HG02884 (cell line): Measurements from ENCODE around the gene TMEM258.

Source experiments
- ATAC-seq: cut with Tn5 transposase; IDR thresholded peaks from one replicate; pipeline ENCODE4 v1.9.1; 2021; ENCODE audit warnings: mild to moderate bottlenecking, moderate library complexity; ENCODE audit not compliant: unreplicated experiment

TMEM258 gene

DNA sequence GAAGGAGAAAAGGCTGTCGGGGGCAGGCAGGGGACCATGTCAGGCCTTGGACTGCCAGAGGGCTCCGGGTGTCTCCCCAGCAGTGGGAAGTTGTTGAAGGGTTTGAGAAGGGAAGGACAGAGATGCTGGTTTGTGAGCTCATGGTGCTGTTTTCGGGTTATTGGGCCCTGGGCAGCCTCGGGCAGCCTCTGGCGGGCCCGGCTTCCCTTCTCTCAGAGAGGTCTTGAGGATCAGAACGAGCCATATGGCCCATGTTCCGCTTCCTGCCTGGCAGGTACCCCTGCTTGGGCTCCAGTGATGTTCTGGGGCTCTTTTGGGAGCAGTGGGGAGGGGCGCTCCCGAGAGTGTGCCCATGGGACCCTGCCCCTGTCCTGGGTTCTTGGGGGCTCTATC is 30.2 kb downstream of the TMEM258 start:
- no peak for ATAC-seq

DNA sequence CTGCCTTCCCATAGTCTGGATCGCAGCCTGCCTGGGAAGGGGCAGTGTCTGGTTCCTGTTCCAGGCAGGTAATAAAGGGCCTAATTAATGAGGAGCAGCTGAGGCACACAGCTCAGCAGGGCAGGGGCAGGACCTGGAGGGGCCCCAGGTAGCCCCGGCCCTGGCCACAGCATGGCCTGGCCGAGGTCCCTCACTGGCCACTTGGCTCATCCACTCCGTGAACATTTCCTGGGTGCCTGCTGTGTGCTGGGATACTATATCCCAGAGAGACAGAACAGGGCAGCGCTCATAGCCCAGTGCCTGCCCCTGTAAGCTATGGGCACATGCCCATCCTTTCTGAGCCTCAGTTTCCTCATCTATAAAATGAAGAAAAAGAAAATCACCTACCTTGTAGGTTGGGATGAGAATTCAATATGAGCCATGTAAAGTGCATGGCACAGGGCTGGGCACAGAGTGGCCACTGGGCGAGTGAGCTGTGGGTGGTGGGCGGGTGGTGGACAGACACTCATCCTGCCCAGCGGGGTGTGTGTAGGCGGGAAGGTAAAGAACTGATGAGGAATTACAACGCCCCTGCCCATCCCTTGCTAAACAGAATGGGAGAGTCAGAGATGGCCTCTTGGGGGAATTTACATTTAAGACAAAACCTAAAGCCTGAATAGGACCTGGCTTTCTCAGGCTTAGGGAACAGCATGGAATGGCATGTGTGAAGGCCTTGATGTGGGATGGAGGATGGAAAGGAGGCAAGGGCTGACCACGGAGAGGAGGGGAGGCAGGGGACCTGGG is 30.8 kb downstream of the TMEM258 start:
- ATAC-seq, result no peak

DNA sequence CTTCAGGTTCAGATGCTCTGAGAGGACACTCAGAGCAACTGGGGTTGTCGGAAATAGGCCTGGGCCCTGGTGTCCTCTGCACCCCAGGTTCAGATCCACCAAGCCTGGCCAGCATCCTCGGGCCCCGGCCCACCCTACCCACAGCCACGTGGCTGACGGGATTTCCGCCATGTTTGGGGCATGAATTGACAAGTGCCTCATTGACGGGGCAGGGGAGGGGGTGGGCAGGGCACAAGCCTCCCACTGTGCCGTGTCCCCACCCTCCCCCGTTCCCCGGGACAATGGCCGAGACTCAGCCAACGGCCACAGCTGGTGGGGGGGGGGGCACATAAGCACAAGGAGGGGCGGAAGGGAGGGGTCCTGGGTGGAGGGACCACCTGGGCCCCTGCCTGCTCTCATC is 31.5 kb downstream of the TMEM258 start:
- no peak for ATAC-seq

DNA sequence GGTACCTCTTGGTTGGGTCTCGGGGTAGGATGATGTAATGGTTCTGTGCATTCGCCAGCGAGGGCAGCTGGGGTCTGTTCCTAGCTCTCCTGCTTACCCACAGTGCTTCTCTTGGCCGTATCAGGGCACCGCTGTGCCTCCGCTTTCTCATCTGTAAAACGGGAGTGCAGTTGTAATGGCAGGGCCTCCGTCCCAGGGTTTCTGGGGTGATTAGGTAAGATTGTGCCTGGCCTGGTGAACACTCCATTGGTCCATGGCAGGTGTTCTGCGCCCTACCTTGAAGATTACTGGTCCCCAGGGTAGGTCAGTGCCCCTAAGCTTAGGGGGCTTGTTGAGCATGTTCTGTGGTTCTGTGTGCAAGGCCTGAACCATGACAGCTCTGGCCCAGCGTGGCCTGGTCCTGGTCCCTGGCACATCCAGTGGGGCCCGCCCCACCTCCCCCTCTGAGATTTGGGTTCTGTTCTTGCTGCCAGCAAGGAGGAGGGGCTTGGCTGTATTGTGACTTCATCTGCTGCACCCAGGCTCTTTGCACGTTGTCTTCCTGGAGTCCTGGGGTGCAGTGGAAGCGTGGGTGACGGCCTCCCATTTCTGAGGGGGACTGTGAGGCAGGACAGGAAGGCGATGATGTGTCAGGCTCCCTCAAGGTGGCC is 35.1 kb downstream of the TMEM258 start:
- ATAC-seq, result no peak

DNA sequence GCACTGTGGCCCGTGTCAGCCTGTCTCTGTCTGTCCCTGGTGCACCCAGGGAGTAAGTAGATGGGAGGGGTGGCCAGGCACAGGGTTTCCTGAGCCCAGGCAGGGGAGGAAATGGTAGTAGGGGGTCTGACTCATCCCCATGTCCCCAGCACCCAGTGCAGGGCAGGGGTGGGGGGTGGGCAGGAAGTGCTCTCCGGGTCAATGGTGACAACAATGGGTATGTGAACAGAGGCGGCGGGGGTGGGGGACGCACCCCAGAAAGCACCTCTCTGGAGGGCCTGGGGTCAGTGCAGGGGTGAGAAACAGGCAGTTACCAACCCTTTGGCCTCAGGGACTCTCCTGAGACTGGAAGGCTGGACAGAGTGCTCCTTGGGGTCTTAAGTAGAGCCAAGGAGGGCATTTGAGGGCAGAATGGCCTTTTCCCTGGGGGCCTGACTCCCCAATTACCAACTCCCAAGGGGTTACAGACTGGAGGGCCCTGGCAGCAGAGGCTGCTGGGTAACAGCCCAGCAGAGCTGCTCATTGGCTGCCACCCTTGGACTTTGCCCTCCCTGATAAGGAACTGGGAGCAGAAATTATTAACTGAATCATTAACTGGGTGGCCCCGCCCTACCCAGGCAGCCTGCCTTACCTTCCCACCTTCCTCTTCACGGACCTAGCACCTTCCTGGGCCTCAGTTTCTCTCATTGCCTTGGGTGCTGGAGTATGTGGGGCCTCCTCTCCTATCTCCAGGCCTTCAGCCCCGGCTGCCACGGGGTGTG is 35.8 kb downstream of the TMEM258 start:
- ATAC-seq, result no peak

DNA sequence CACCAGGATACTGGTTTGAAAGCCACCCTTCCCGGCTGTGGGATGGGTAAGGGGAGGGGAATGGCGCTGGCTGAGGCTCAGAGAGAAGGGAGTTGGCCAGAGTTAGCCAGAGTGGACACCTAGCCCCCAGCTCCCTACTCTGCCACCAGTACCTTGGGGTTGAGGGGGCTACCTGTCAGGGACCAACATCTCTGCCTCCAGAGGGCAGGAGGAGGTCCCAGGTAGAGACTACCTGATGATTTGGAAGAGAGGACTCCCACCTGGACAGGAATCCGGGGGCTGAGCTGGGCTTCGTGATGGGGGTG is 36.3 kb downstream of the TMEM258 start:
- no peak for ATAC-seq

DNA sequence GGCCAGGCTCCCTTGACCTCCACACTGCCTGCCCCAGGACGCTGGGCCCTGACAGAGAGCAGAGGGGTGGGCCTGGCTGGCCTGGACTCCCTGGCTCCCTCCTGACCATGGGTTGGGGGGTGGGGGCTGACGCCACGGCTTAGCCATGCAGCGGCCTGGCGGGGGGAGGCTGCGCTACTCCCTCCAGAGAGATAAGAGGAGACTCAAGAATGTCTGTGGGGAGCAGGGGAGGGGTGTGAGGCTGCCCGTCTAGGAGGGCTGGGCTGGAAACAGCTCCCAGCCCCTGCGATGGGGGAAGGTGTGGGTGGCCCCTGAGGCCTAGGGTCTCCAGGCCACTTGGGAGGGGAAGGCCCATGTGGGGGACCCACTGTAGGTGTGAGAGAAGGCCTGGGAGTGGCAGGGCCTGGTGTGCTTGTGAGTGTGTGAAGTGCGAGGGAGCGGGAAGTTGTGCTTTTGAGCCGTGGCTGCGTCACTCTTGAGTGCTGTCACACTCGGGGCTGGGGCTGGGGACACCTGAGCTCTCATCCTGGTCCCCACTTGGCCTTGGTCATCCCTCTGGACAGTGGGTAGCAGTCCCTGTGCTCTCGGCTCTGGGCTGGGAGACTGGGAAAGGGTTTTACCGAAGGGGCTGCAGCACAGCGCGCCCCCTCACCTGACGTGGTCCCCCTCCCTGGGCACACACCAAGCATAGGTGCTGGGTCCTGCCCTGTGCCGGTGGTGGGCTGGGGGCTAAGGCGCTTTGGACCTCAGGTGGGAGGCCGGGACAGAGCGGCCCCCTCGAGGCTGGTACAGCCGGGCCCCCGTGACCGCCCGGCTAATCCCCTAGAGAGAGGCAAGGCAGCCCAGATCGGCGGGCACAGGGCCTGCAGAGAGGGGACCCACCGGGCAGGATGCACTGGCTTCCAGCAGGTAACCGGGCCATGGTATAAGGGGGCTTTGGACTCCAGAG is 37.6 kb downstream of the TMEM258 start:
- ATAC-seq, result no peak

DNA sequence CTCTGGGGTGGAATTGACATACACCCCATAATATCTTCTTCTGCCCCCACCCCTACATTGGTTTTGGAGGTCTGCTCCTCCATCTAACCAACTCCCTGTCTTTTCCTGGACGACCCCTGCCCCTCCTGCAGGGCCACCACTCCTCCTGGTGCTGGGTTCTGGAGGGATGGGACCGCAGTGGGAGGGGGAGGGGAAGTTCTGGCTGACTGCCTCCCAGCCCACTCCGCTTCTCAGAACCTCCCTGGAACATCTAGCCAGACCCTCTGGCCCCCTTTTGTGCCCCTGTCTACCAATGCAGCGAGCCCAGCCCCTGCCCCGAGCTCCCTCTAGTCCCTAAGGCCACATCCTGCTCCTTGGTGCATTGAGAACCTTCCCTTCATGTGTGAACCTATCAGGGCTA is 38.7 kb downstream of the TMEM258 start:
- no peak for ATAC-seq

DNA sequence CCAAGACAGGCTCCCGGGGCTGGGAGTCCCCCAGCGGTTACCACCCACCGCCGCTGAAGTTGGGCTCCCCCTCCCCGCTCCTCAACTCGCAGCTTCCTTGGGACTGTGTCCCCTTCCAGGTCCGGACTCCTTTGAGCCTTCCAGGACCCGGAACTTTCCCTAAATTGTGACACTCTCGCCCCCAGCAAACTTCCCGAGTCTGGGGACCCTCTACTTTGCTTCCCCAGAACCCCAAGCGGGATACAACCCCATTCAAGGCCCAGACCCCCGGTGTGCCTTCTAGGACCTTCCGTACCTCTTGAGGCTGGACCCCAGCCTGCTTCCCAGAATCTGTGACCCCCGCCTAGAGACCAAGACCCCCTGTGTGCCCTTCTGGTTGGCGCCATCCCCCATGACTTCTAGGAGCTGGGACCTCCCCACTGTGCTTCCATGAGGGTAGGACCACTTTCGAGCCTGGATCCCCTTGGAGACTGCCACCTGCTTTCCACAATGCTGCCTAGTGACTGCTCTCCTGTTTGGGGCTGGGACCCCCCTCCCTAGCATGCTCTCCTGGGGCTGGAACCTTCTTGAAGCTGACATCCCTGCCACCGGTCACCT is 39.4 kb downstream of the TMEM258 start:
- ATAC-seq, result no peak

DNA sequence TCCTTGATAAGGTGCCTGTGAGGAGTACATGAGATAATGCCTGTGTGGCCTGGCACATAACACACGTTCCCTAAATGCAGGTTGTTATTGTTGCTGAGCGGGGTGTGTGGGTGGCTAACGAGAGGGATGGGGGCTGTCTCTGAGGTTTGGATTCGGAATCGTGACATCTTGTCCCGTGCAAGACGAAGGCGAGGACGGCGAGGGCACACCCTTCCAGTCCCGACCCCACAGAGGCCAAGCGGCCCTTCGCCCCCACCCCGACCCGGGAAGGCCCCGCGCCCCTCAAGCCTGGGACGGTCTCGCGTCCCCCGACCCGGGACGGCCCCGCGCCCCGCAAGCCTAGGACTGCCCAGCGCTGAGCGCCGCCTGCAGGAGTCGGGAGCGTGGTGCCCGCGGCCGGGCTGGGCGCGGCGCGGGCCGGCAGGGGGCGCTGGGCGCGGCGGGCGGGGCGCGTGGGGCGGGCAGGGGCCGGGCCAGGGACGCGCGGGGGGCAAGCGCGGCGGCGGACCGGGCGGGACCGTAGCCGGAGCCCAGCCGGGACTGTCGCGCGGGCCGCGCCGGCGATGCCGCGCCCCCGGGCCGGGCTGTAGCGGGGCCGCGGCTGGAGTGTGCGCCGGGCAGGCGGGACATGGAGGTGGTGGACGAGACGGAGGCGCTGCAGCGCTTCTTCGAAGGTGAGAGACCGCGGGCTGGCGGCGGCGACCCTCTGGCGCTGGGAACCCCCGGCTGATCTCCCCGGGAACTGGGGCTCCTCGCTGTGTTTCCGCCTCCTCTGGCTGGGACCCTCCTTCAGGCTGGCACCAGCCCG is 40.1 kb downstream of the TMEM258 start, which contains the start of gene MYRF:
MYRF (plus strand) TSS at position 520 of the 808 bp plus-strand sequence; CDS start at position 629, 109 bp downstream.
- no peak for ATAC-seq

DNA sequence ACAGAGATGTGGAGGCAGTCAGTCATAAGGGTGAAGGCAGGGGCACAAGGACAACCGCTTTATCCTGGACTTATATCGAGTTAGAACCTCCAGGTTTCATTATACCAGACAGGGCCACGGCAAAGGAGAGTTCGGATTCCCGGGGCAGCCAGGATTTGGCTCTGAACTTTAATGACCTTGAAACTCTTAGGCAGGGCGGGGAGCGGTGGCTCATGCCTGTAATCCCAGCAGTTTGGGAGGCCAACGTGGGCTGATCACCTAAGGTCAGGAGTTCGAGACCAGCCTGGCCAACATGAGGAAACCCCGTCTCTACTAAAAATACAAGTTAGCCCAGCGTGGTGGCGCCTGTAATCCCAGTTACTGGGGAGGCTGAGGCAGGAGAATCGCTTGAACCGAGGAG is 41.0 kb downstream of the TMEM258 start:
- no peak for ATAC-seq

DNA sequence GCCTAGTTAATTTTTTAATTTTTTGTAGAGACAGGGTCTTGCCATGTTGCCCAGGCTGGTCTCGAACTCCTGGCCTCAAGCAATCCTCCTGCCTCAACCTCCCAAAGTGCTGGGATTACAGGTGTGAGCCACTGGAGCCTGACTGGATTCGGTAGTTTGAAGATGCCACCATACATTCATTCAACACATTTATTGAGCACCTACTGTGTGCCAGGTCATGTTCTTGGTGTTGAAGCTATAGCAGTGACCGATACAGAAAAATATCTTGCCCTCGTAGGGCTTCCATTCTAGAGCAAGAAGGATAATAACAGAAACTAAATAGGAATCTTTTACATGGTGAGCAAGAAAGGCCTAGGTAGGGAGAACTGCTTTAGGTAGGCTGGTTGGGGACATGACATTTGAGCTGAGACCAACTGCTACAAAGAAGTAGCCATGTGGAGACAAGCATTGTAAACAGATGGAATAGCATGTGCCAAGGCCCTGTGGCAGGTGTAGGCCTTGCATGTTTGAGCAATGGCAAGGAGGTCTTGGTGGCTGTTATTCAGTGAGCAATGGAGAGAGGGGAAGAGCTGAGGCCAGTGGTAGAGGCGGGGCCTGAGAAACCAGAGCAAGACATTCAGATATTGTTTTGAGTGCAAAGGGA is 41.6 kb downstream of the TMEM258 start:
- ATAC-seq, result no peak

DNA sequence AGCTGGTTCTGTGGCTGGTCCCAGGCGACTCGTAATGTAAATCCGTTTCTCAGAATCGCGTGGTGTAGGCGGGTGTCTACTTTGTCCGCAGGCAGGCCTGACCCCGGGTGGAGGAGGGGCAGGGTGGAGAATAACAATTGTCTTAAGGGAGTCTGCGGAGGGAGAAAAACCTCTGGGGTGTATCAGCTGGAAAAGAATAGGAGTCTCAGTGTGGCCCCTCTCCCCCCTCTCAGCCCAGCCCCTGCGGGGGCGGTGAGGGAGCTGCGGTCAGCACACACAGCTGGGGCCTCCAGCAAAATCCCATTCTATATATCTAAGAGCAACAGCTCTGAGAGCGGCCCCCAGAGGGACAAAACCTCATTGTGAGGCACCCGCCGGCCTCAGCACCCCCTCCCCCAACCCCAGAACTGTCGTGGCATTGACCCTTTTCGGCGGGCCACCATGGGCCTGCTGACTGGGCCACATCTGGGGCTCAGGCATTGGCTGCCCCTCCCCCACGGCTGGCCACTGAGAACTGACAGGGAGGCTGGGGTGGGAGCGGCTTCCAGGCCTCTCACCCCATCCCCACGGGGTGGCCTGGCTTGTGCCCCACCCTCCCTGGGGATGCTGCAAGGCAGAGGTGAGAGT is 42.7 kb downstream of the TMEM258 start:
- ATAC-seq, result no peak

DNA sequence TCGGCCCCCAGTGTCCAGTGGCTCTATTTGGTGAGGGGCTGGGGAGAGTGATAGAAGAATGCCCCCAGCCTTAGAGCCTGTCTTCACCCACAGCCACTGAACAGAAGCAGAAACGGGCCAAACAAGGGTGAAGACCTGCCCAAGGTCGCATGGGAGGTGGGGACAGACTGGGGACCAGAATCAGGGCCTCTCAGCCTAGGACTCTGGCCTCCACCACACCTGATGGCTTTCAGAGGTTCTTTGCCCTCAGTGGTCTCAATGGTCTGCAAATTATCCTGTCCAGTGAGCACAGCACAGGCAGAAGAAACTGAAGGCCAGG is 44.5 kb downstream of the TMEM258 start:
- no peak for ATAC-seq

DNA sequence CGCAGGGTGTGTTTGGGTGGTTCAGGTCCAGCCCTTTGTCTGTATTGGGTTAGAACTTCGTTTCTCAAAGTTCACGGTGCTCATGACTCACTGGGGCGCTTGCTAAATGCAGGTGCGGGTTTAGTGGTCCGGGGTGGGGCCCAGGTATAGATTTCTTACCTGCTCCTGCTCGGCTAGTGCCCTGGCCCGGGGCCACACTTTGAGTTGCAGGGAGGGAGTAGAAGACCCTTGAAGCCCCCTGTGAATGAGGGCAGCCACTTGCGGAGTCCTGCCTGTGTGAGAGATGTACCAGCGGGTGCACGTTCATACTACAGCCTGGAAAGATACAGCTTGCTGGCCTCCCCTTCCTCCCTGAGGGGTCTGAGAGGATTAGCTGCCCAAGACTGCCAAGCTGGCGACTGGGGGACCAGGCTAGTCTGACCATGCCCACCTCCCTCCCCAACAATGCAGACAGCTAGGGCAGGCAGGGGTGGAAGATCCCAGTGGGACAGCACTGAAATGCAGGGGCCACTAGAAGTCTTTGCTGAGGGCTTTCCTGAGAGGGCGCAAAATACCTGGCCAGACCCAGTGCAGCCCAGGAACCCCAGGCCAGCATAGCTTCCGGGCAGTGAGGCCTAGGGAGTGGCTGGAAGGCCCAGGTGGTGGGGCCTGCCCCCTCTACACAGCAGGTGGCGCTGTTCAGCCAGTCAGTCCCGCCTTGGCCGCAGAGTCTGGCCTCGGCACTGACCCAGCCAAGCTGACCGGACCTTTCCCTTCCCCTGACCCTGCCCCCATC is 45.0 kb downstream of the TMEM258 start:
- ATAC-seq, result no peak

DNA sequence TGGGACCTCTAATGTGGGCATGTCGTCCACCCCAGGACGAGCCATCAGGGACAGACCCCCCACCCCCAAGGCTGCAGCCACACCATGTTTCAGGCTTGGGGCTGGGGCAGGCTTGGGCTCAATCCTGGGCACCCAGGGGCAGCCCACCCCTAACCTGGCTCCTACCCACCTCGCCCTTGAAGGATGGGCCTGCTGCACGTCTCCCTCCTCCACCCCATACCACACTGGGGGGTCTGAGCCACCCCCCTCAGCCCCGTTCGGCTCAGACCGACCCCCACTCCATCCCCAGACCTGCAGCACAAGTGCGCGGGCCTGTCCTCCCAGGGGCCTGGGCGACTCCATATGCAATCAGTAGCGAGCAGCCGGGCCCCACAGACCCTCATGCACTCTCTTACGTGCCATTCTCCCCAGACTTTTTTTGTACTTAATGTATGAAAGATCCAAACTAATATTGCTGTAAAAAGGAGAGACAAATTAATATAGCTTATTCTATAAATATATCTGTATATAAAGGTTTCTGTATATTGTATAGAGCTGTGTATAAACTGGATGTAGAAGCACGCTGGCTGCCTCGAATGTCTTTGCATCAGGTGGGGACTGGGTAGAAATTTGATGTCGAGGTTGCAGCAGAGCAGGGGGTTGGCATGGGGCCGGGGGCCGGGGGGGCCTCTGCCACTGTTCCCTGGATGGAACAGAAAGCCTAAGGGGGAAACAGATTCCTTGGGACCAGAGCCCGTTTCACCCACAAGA is 45.8 kb downstream of the TMEM258 start:
- no peak for ATAC-seq

DNA sequence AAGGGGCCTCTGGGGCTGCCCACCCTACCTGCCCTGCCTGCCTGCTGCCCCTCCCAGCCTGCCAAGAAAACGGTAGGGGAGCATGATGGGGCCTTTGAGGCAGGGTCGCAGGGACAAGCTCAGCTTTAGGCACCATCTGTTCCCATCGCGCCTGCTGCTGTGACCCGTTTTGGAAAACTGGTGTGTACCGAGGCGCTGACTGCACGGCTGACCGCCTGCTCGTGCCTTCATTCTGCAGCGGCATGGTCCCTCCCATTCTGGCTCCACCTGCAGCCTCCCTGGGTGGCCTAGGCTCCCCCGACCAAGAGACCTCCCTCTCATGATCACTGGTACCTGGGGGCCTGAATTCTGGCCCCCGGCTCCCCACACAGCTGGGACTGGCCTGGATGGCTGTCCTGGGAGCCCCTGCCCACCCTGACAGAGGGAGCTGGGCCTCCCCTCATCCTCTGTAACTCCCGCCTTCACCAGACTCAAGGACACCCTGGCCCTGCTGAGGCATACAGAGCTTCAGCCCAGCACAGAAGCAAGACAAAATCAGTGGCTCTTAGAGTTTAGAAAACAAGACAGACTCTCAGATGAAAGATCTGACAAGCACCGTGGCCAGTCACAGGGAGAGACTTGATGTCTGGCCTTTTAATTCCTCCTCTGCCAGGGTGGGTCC is 46.5 kb downstream of the TMEM258 start:
- ATAC-seq, result no peak
